Hematopoietic multipotent progenitor cell treated with erythropoietin and hydrocortisone succinate and interleukin-3 and kit ligand, for 6 days (in vitro differentiated cells): ENCODE measurements around the gene NBPF1.
A peak's percentile ranks its signal among the peaks of the same experiment; 100 is the strongest.
"Not testable (repeated sequence)": the region's sequence is repeated elsewhere in the genome, so short reads cannot be mapped to it uniquely, and the experiment has no call there.

Experiments used
- DNase-seq: peaks from one replicate; pipeline ENCODE4 v3.0.0-alpha.2; 2015

Gene NBPF1

GRCh38 chr1:16605532-16606505 is 7.5 kb downstream of the NBPF1 start:
- no peak for DNase-seq

GRCh38 chr1:16605213-16605525 is 8.2 kb downstream of the NBPF1 start:
- DNase-seq = no peak

- DNase-seq = peak; percentile 0
Measured at GRCh38 chr1:16604514-16605212, 8.7 kb downstream of the NBPF1 start.

- not testable (repeated sequence) for DNase-seq
Measured at GRCh38 chr1:16603623-16604022, 9.7 kb downstream of the NBPF1 start.

- DNase-seq = not testable (repeated sequence)
Measured at GRCh38 chr1:16602336-16603011, 10.9 kb downstream of the NBPF1 start.

GRCh38 chr1:16600855-16601786 is 12.2 kb downstream of the NBPF1 start:
- DNase-seq = not testable (repeated sequence)

GRCh38 chr1:16599326-16599725 is 14.0 kb downstream of the NBPF1 start:
- not testable (repeated sequence) for DNase-seq

- not testable (repeated sequence) for DNase-seq
Measured at GRCh38 chr1:16595216-16595615, 18.1 kb downstream of the NBPF1 start.

- not testable (repeated sequence) for DNase-seq
Measured at GRCh38 chr1:16591845-16592244, 21.5 kb downstream of the NBPF1 start.

- not testable (repeated sequence) for DNase-seq
Measured at GRCh38 chr1:16588081-16588480, 25.3 kb downstream of the NBPF1 start.

GRCh38 chr1:16587639-16588038 is 25.7 kb downstream of the NBPF1 start:
- DNase-seq = not testable (repeated sequence)

GRCh38 chr1:16565324-16565723 is 48.0 kb downstream of the NBPF1 start:
- not testable (repeated sequence) for DNase-seq

- not testable (repeated sequence) for DNase-seq
Measured at GRCh38 chr1:16561035-16561434, 52.3 kb downstream of the NBPF1 start.

GRCh38 chr1:16560498-16560897 is 52.9 kb downstream of the NBPF1 start:
- not testable (repeated sequence) for DNase-seq

- not testable (repeated sequence) for DNase-seq
Measured at GRCh38 chr1:16559688-16560087, 53.7 kb downstream of the NBPF1 start.

GRCh38 chr1:16557034-16557433 is 56.3 kb downstream of the NBPF1 start:
- not testable (repeated sequence) for DNase-seq

- not testable (repeated sequence) for DNase-seq
Measured at GRCh38 chr1:16553244-16553643, 60.1 kb downstream of the NBPF1 start.

GRCh38 chr1:16550212-16550918 is 63.0 kb downstream of the NBPF1 start:
- not testable (repeated sequence) for DNase-seq

- not testable (repeated sequence) for DNase-seq
Measured at GRCh38 chr1:16549545-16549944, 63.8 kb downstream of the NBPF1 start.

- not testable (repeated sequence) for DNase-seq
Measured at GRCh38 chr1:16547502-16548241, 65.7 kb downstream of the NBPF1 start.

- peak; percentile 5 for DNase-seq
Measured at GRCh38 chr1:16545682-16546095, 67.7 kb downstream of the NBPF1 start.
